GM18511 (cell line): ENCODE results near the gene PGAM2.
"Not testable (repeated sequence)": the region's sequence is repeated elsewhere in the genome, so short reads cannot be mapped to it uniquely, and the experiment has no call there.

Source experiments
- ATAC-seq: cut with Tn5 transposase; IDR thresholded peaks from one replicate; pipeline ENCODE4 v1.9.1; 2021; ENCODE audit warnings: mild to moderate bottlenecking, moderate library complexity; ENCODE audit not compliant: unreplicated experiment

The PGAM2 gene

GRCh38 chr7:44033971-44034844 is 31.2 kb downstream of the PGAM2 start:
- ATAC-seq: not testable (repeated sequence)

- ATAC-seq: not testable (repeated sequence)
Measured at GRCh38 chr7:44032031-44032430, 33.3 kb downstream of the PGAM2 start.

DNA sequence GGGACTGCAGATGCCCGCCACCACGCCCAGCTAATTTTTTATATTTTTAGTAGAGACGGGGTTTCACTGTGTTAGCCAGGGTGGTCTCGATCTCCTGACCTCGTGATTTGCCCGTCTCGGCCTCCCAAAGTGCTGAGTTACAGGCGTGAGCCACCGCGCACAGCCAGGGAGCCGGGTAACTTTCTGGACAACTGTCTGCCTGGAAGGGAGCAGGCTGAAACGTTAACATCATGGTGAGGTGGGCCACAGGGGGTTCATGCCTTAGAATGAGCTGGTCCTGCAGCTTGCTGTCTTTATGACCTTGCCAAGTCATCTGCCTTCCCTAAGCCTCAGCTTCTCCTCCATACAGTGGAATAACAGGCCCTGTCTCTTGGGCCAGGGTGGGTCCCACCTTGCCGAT is 34.0 kb downstream of the PGAM2 start:
- not testable (repeated sequence) for ATAC-seq

DNA sequence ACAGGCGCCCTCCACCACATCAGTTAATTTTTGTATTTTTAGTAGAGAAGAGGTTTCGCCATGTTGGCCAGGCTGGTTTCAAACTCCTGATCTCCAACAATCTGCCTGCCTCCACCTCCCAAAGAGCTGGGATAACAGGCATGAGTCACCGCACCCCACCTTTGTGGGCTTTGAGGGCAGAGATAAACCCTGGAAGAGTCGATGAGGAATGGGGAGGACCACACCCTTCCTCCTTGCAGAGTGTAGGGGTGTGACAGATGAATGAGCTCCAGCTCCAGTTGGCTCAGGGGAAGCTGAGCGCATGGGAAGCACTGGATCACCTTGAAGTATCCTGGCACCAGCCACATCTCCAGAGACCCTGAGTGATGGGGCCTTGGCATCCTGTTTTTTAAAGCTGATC is 35.3 kb downstream of the PGAM2 start:
- not testable (repeated sequence) for ATAC-seq

DNA sequence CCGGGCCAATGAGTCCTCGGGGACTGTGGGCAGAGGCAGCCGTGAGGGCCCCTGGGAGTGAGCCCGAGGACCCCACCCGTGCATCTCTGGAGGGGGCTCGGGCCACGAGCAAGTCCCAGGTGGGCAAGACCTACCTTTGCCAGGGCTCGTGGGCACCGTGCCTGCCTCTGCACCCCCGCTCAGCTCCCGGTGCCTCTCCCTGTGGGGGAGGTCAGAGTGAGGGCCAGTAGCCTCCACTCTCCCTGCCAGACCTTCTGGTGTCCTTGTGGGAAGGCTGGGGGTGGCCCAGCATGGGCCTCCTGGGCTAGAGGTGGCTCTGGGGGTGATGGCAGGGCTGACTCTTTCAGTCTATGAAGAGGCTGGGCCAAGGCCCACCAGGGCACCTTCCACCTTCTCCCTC is 35.9 kb downstream of the PGAM2 start:
- not testable (repeated sequence) for ATAC-seq

- not testable (repeated sequence) for ATAC-seq
Measured at GRCh38 chr7:44022796-44023467, 42.4 kb downstream of the PGAM2 start.

GRCh38 chr7:44022069-44022468 is 43.3 kb downstream of the PGAM2 start:
- ATAC-seq: not testable (repeated sequence)

DNA sequence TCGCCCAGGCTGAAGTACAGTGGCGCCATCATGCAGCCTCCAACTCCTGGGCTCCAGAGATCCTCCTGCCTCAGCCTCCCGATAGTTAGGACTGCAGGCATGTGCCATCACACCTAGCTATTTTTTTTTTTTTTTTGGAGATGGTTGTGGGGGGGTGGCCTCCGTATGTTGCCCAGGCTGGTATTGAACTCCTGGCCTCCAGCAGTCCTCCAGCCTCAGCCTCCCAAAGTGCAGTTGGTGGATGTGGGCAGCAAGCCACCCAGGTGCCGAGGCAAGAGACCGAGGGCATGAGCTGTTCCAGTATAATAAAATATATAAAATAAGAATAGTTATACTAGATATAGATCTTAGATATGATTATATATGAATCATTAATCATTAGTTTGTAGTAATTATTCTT is 45.5 kb downstream of the PGAM2 start:
- not testable (repeated sequence) for ATAC-seq

DNA sequence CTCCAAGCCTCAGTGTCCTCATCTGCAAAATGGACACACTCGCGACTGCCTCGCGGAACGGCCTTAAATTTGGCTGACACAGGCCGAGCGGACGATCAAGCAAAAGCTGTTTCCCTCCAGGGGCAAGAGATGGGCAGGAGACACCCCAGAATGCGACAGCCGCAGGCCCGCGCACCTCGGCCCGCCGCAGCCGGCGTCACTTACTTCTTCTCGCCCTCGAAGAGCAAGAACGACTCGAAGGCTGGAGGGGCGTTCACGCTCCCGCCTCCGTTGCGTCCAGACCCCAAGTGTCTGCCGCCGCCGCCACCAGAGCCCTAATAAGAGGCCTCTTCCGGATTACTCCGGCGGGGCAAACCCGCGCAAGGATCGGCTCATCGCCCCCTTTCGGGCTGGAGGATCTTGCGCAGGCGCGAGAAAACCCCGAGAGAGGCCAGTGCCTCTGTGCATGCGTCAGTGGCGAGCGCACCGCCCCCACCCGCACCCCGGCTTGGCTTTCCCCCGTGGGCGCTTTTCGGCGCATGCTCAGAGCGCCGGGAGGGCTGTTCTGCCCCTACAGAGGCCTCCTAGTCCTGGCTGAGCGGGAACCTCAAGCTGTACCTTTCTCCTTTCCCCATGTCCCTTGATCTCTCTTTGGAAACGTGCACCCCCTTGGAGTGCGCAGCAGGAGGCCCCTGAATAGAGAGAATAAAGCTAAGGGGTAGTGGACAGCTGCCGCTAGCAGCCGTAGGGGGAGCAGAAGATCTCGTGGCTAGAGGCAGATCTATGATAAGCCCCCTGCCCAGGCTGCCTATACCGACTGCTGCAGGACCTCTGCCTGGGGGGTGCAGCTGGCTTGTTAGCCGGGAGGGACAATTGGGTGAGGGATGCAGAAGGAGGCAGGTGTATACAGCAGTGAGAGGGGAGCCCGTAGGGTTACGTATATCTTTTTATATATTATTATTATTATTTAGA is 46.2 kb downstream of the PGAM2 start:
- peak; percentile 95 for ATAC-seq

GRCh38 chr7:44015090-44015489 is 50.3 kb downstream of the PGAM2 start:
- not testable (repeated sequence) for ATAC-seq
